Esophagus muscularis mucosa (tissue), 3 donors: ENCODE data around the gene SLC38A7.
"Not testable (repeated sequence)": the region's sequence is repeated elsewhere in the genome, so short reads cannot be mapped to it uniquely, and the experiment has no call there.

ENCODE experiments used
- CTCF ChIP-seq, 3 experiments: fragments of 200-600 bp in 2 of 3; fragments of 450-650 bp in 1 of 3; sonication (generic) in 2 of 3; IDR thresholded peaks; one replicate each; pipeline ENCODE4 v1.5.1; 2017 to 2019; ENCODE audit warnings: antibody characterized with exemption in 3 of 3, mild to moderate bottlenecking in 2 of 3, moderate library complexity in 1 of 3
- POLR2A ChIP-seq: fragments of 450-650 bp; IDR thresholded peaks from one replicate; pipeline ENCODE4 v1.6.1; 2017; ENCODE audit warnings: antibody characterized with exemption, moderate library complexity, mild to moderate bottlenecking, low read depth
- POLR2AphosphoS5 ChIP-seq, 2 donors: sonication (generic); formaldehyde crosslinking; IDR thresholded peaks; one replicate each; pipeline ENCODE4 v1.6.1; 2017; ENCODE audit warnings: antibody characterized with exemption in 2 of 2

DNA sequence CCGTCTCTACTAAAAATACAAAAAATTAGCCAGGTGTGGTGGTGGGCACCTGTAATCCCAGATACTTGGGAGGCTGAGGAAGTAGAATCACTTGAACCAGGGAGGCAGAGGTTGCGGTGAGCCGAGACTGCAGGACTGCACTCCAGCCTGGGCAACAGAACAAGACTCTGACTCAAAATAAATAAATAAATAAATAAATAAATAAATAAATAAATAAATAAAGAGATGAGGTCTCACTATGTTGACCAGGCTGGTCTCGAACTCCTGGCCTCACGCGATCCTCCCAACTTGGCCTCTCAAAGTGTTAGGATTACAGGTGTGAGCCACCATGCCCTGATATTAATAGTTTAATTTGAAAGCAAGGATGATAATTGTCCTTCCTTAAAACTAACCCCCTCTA lies 47.5 kb downstream of the SLC38A7 start:
- not testable (repeated sequence) for TF ChIP-seq CTCF (IDR thresholded peaks at IDR 0.05); POLR2AphosphoS5 (IDR thresholded peaks at IDR 0.05); POLR2A
